ENCODE data around the gene FLNA.
"Not testable (repeated sequence)": the region's sequence is repeated elsewhere in the genome, so short reads cannot be mapped to it uniquely, and the experiment has no call there.

FLNA gene

GRCh38 chrX:154308108-154308946 is 66.1 kb downstream of the FLNA start:
- peak in 6 of 14 donors; percentile 4 to 31 (median 15) for DNase-seq

- DNase-seq = no peak
Measured at GRCh38 chrX:154307202-154307601, 67.2 kb downstream of the FLNA start.

- DNase-seq = no peak
Measured at GRCh38 chrX:154305541-154306205, 68.8 kb downstream of the FLNA start.

- no peak for DNase-seq
Measured at GRCh38 chrX:154304846-154305245, 69.6 kb downstream of the FLNA start.

- peak in 1 of 14 donors; percentile 26 for DNase-seq
Measured at GRCh38 chrX:154303476-154303875, 71.0 kb downstream of the FLNA start.

GRCh38 chrX:154302998-154303397 is 71.4 kb downstream of the FLNA start:
- DNase-seq = not testable (repeated sequence)

GRCh38 chrX:154300816-154301215 is 73.6 kb downstream of the FLNA start:
- DNase-seq = no peak
